CD14-positive monocyte (primary cell): ENCODE measurements around the gene CIZ1. TPM values are rescaled to one million over a fixed set of nuclear protein-coding genes. Genes with fewer than 3 reads are reported as not detected.
"Not testable (repeated sequence)": the region's sequence is repeated elsewhere in the genome, so short reads cannot be mapped to it uniquely, and the experiment has no call there.

ENCODE experiments used
- DNase-seq, 3 donors: peaks; one replicate each; pipeline ENCODE4 v3.0.0-alpha.2; 2011 to 2022
- H2AFZ ChIP-seq: 2 replicates; pipeline ENCODE4 v1.6.0; 2012; ENCODE audit warnings: mild to moderate bottlenecking, low read depth, low read length, inconsistent platforms; ENCODE audit not compliant: insufficient read depth, poor library complexity, severe bottlenecking
- H3K27ac ChIP-seq, 2 donors: 1 replicate in 1 of 2; 2 replicates in 1 of 2; pipeline ENCODE4 v1.5.1; 2012 to 2013; ENCODE audit warnings: low read length in 2 of 2, control low read depth in 1 of 2, inconsistent platforms in 1 of 2, low read depth in 1 of 2, mild to moderate bottlenecking in 1 of 2
- H3K27me3 ChIP-seq, 2 donors: one replicate each; pipeline versions ENCODE4 v1.6.0 to v1.6.1; 2011 to 2013; ENCODE audit warnings: low read length in 2 of 2; ENCODE audit not compliant: control insufficient read depth in 2 of 2, insufficient read depth in 2 of 2
- H3K36me3 ChIP-seq, 2 donors: replicated peaks in 1 of 2; 1 replicate in 1 of 2; 2 replicates in 1 of 2; pipeline versions ENCODE4 v1.5.1 to v1.6.1; 2012 to 2013; ENCODE audit warnings: low read length in 2 of 2, control low read depth in 1 of 2, inconsistent platforms in 1 of 2, mild to moderate bottlenecking in 1 of 2; ENCODE audit not compliant: insufficient read depth in 2 of 2, control insufficient read depth in 1 of 2
- H3K4me1 ChIP-seq, 2 donors: 1 replicate in 1 of 2; 2 replicates in 1 of 2; pipeline versions ENCODE4 v1.5.1 to v1.6.1; 2012 to 2013; ENCODE audit warnings: low read length in 2 of 2, control low read depth in 1 of 2, inconsistent platforms in 1 of 2, mild to moderate bottlenecking in 1 of 2, moderate library complexity in 1 of 2; ENCODE audit not compliant: insufficient read depth in 2 of 2, control insufficient read depth in 1 of 2
- H3K4me2 ChIP-seq: replicated peaks from 2 replicates; pipeline ENCODE3; 2012; ENCODE audit warnings: low read length, moderate library complexity, mild to moderate bottlenecking; ENCODE audit not compliant: poor library complexity, severe bottlenecking; ENCODE audit errors: extremely low read depth
- H3K4me3 ChIP-seq, 3 experiments: fragments of 200-600 bp in 1 of 3; sonication (generic) in 1 of 3; replicated peaks in 1 of 3; 1 replicate in 2 of 3; 2 replicates in 1 of 3; pipeline ENCODE4 v1.5.1; 2011 to 2013; ENCODE audit warnings: low read length in 3 of 3, mild to moderate bottlenecking in 3 of 3, control low read depth in 2 of 3, low read depth in 2 of 3, inconsistent platforms in 1 of 3, moderate library complexity in 1 of 3
- H3K79me2 ChIP-seq: 2 replicates; pipeline ENCODE4 v1.6.0; 2012; ENCODE audit warnings: mild to moderate bottlenecking, control low read depth, inconsistent platforms, low read length, moderate library complexity; ENCODE audit not compliant: insufficient read depth
- H3K9ac ChIP-seq: 2 replicates; pipeline ENCODE4 v1.6.0; 2017; ENCODE audit warnings: low read length, mild to moderate bottlenecking; ENCODE audit not compliant: insufficient read depth, poor library complexity, severe bottlenecking
- H3K9me3 ChIP-seq, 2 donors: replicated peaks in 1 of 2; 1 replicate in 1 of 2; 2 replicates in 1 of 2; pipeline versions ENCODE4 v1.5.1 to v1.6.1; 2012 to 2013; ENCODE audit warnings: low read length in 2 of 2, control low read depth in 1 of 2; ENCODE audit not compliant: control insufficient read depth in 1 of 2, insufficient read depth in 1 of 2
- H4K20me1 ChIP-seq: 2 replicates; pipeline ENCODE4 v1.6.0; 2012; ENCODE audit warnings: mild to moderate bottlenecking, low read length, control low read depth, moderate library complexity; ENCODE audit not compliant: insufficient read depth
- H3K27ac Mint-ChIP-seq, 7 donors: one replicate each; pipeline ENCODE4 v1.8.0; 2020; ENCODE audit warnings: mild to moderate bottlenecking in 7 of 7, mixed read lengths in 7 of 7, moderate library complexity in 6 of 7, inconsistent platforms in 2 of 7
- H3K27me3 Mint-ChIP-seq, 3 donors: one replicate each; pipeline ENCODE4 v1.8.0; 2021 to 2022; ENCODE audit warnings: low read depth in 3 of 3, mild to moderate bottlenecking in 3 of 3, mixed read lengths in 3 of 3, moderate library complexity in 3 of 3, inconsistent platforms in 1 of 3
- H3K36me3 Mint-ChIP-seq, 2 donors: one replicate each; pipeline ENCODE4 v1.8.0; 2020; ENCODE audit warnings: mixed read lengths in 2 of 2, inconsistent platforms in 1 of 2, mild to moderate bottlenecking in 1 of 2
- H3K4me1 Mint-ChIP-seq: one replicate; pipeline ENCODE4 v1.8.0; 2020; ENCODE audit warnings: mild to moderate bottlenecking, mixed read lengths
- H3K4me3 Mint-ChIP-seq, 2 donors: one replicate each; pipeline ENCODE4 v1.8.0; 2020; ENCODE audit warnings: mild to moderate bottlenecking in 2 of 2, mixed read lengths in 2 of 2, moderate library complexity in 1 of 2
- H3K9me3 Mint-ChIP-seq, 7 donors: one replicate each; pipeline ENCODE4 v1.8.0; 2020 to 2022; ENCODE audit warnings: mixed read lengths in 7 of 7, mild to moderate bottlenecking in 6 of 7, moderate library complexity in 6 of 7, inconsistent platforms in 2 of 7
- CTCF ChIP-seq: fragments of 200-600 bp; IDR thresholded peaks from one replicate; pipeline ENCODE4 v1.8.0; 2022; ENCODE audit warnings: antibody characterized with exemption, mild to moderate bottlenecking
- WGBS: methylation state at CpG from one replicate; pipeline ENCODE4 v1.1.5; 2013; ENCODE audit warnings: missing lambda C conversion rate; ENCODE audit not compliant: insufficient coverage; 5-methylcytosine and 5-hydroxymethylcytosine counted together
- intact Hi-C, 2 donors: fragments of 100-400 bp; cut with micrococcal nuclease; formaldehyde crosslinking; loops; one replicate each; pipeline versions ENCODE4 v1.15.0 to v1.15.1; 2023
- polyA plus RNA-seq, 3 donors: library from polyadenylated mRNA; depleted of rRNA in 1 of 3; unstranded in 2 of 3; stranded (reverse) in 1 of 3; fragments of 300-500 nt in 2 of 3; fragments of >200 nt in 1 of 3; fragmentation: Illumina TruSeq in 2 of 3; gene quantifications; 1 replicate in 2 of 3; 2 replicates in 1 of 3; pipeline ENCODE4 v1.2.3, GENCODE V29; 2012 to 2021

Gene CIZ1
- polyA plus RNA-seq, 3 donors, result 3.4 to 53.7 (median 5.9) TPM

GRCh38 chr9:128136816-128137793 is 54.3 kb downstream of the CIZ1 start:
- Mint-ChIP-seq H3K27me3 (peaks cover 5 to 15% (median 6%) of the 10 kb centered on the region in 3 donors), H3K4me3 (no peak overlapping the region), H3K36me3 (no peaks in the 10 kb centered on the region), H3K27ac (peak overlapping the region in 3 of 7 donors; percentile 5 to 70 (median 43)), H3K4me1 (peaks cover 3% of the 10 kb centered on the region), H3K9me3 (peaks cover 0 to 2% (median 0%) of the 10 kb centered on the region in 7 donors)
- intact Hi-C loops, result no loop called here
- no peaks in the 10 kb centered on the region for H3K4me1 ChIP-seq
- no peaks in the 10 kb centered on the region for H3K36me3 ChIP-seq
- no peaks in the 10 kb centered on the region for H4K20me1 ChIP-seq
- no peak overlapping the region for H3K9ac ChIP-seq
- 81% methylated on average over 12 of the region's 18 CpGs for WGBS
- TF ChIP-seq CTCF, result no peak
- H2AFZ ChIP-seq, result no peak overlapping the region
- H3K4me3 ChIP-seq, result no peak overlapping the region
- DNase-seq, result no peak
- H3K79me2 ChIP-seq, result no peaks in the 10 kb centered on the region
- H3K27me3 ChIP-seq, result no peaks in the 10 kb centered on the region
- H3K4me2 ChIP-seq, result no peak overlapping the region
- H3K27ac ChIP-seq, result no peak overlapping the region
- no peaks in the 10 kb centered on the region for H3K9me3 ChIP-seq

GRCh38 chr9:128135561-128135960 is 55.8 kb downstream of the CIZ1 start:
- H3K4me3 Mint-ChIP-seq, H3K27me3 ChIP-seq, H3K27ac ChIP-seq, H3K4me3 ChIP-seq, H3K4me1 Mint-ChIP-seq, DNase-seq, H3K79me2 ChIP-seq, H3K9me3 ChIP-seq, H3K4me2 ChIP-seq, H3K36me3 ChIP-seq, intact Hi-C loops, H3K9me3 Mint-ChIP-seq, H3K9ac ChIP-seq, H4K20me1 ChIP-seq, H2AFZ ChIP-seq, H3K4me1 ChIP-seq, H3K36me3 Mint-ChIP-seq: not testable (repeated sequence)
- peaks cover 2 to 17% (median 5%) of the 10 kb centered on the region in 3 donors for H3K27me3 Mint-ChIP-seq
- 68% methylated on average over 5 of the region's 8 CpGs for WGBS
- peak overlapping the region in 2 of 7 donors; percentile 18 to 23 for H3K27ac Mint-ChIP-seq

GRCh38 chr9:128132139-128132538 is 59.2 kb downstream of the CIZ1 start:
- H3K4me1 Mint-ChIP-seq, result peaks cover 11% of the 10 kb centered on the region
- H3K4me3 ChIP-seq, H3K36me3 Mint-ChIP-seq, H3K9me3 ChIP-seq, H4K20me1 ChIP-seq, intact Hi-C loops, H3K9ac ChIP-seq, H3K27ac ChIP-seq, H3K27me3 ChIP-seq, H3K4me2 ChIP-seq, H3K4me3 Mint-ChIP-seq, H3K79me2 ChIP-seq, H3K9me3 Mint-ChIP-seq, H3K36me3 ChIP-seq, H3K27ac Mint-ChIP-seq, H2AFZ ChIP-seq, DNase-seq: not testable (repeated sequence)
- H3K4me1 ChIP-seq, result peaks cover 10 to 19% of the 10 kb centered on the region in 2 donors
- H3K27me3 Mint-ChIP-seq, result peaks cover 2 to 14% (median 5%) of the 10 kb centered on the region in 3 donors
- 60% methylated on average over 7 of the region's 8 CpGs for WGBS

GRCh38 chr9:128131346-128131745 is 60.0 kb downstream of the CIZ1 start:
- H4K20me1 ChIP-seq, H3K9me3 ChIP-seq, H3K27ac ChIP-seq, DNase-seq, H3K9me3 Mint-ChIP-seq, H3K4me2 ChIP-seq, H3K4me3 ChIP-seq, H3K79me2 ChIP-seq, H3K36me3 ChIP-seq, H3K27me3 ChIP-seq, H3K9ac ChIP-seq, H3K4me3 Mint-ChIP-seq, H2AFZ ChIP-seq, intact Hi-C loops, H3K36me3 Mint-ChIP-seq: not testable (repeated sequence)
- peak overlapping the region in 1 of 7 donors; percentile 46 for H3K27ac Mint-ChIP-seq
- peaks cover 2 to 12% (median 5%) of the 10 kb centered on the region in 3 donors for H3K27me3 Mint-ChIP-seq
- H3K4me1 ChIP-seq, result peaks cover 17 to 27% of the 10 kb centered on the region in 2 donors
- 95% methylated on average over 6 of the region's 8 CpGs for WGBS
- H3K4me1 Mint-ChIP-seq, result peaks cover 16% of the 10 kb centered on the region
